HT1080 (cell line): ENCODE measurements around the gene RFXANK. TPM values are rescaled to one million over a fixed set of nuclear protein-coding genes. Genes with fewer than 3 reads are reported as not detected.
"Not testable (repeated sequence)": the region's sequence is repeated elsewhere in the genome, so short reads cannot be mapped to it uniquely, and the experiment has no call there.

Experiments
- DNase-seq: peaks from one replicate; pipeline ENCODE4 v3.0.0-alpha.2; 2015; ENCODE audit warnings: low read depth
- total RNA-seq: library from RNA; depleted of rRNA; stranded (reverse); fragments of >200 nt; shearing (Covaris generic); gene quantifications from 2 replicates; pipeline ENCODE4 v1.2.3, GENCODE V29; 2014

RFXANK gene
- total RNA-seq, 1 experiment from 2014 or later: 103 TPM

- no peak for DNase-seq
These were observed 22.6 kb upstream of the RFXANK start for GRCh38 chr19:19169236-19170052.

- no peak for DNase-seq
These were observed 21.8 kb upstream of the RFXANK start, which contains the start of gene MEF2B for GRCh38 chr19:19170053-19170872. Gene MEF2B (minus strand): TSS chr19:19170263. CDS start chr19:19150735, 19,528 bp downstream.

- no peak for DNase-seq
These were observed 21.0 kb upstream of the RFXANK start for GRCh38 chr19:19170873-19171672.

- no peak for DNase-seq
These were observed 20.1 kb upstream of the RFXANK start for GRCh38 chr19:19171821-19172532.

GRCh38 chr19:19173243-19173642 lies 18.8 kb upstream of the RFXANK start:
- DNase-seq: not testable (repeated sequence)

- no peak for DNase-seq
These were observed 15.1 kb upstream of the RFXANK start for GRCh38 chr19:19176950-19177349.

- DNase-seq: no peak
These were observed 12.3 kb upstream of the RFXANK start for GRCh38 chr19:19179548-19180441.

GRCh38 chr19:19181488-19181998 lies 10.5 kb upstream of the RFXANK start:
- no peak for DNase-seq

- DNase-seq: peak; percentile 19
These were observed 6.0 kb upstream of the RFXANK start for GRCh38 chr19:19185853-19186740.

GRCh38 chr19:19186742-19187141 lies 5.3 kb upstream of the RFXANK start:
- no peak for DNase-seq

- DNase-seq: no peak
These were observed 335 bp upstream of the RFXANK start for GRCh38 chr19:19191768-19192077.

GRCh38 chr19:19192910-19193423 lies 909 bp downstream of the RFXANK start:
- no peak for DNase-seq

- no peak for DNase-seq
These were observed 1.9 kb downstream of the RFXANK start for GRCh38 chr19:19193926-19194325.

GRCh38 chr19:19201697-19202630 lies 9.9 kb downstream of the RFXANK start:
- no peak for DNase-seq

- DNase-seq: no peak
These were observed 10.6 kb downstream of the RFXANK start for GRCh38 chr19:19202707-19203011.

- DNase-seq: peak; percentile 87
These were observed 11.2 kb downstream of the RFXANK start, which contains the start of gene NR2C2AP for GRCh38 chr19:19203012-19203856. Gene NR2C2AP (minus strand): TSS chr19:19203414. CDS start chr19:19203060, 354 bp downstream.
